Measurements from ENCODE around the gene MORN3. TPM values are rescaled to one million over a fixed set of nuclear protein-coding genes. Genes with fewer than 3 reads are reported as not detected.

MORN3 gene
- total and polyA plus RNA-seq, 8 donors, result under 0.01 to 0.87 (median 0.46) TPM; not detected in 3

- H3K4me3 ChIP-seq, result no peak overlapping the region
- no peaks in the 10 kb centered on the region for H3K27me3 ChIP-seq
- WGBS, 5 donors, result 72 to 93% (median 85%) methylated on average over 7 of the region's 7 CpGs
- peaks cover 52 to 73% (median 57%) of the 10 kb centered on the region in 4 donors for H3K4me1 ChIP-seq
- TF ChIP-seq POLR2A (IDR thresholded peaks at IDR 0.05) (no peak), CTCF (IDR thresholded peaks at IDR 0.05) (no peak), EP300 (IDR thresholded peaks at IDR 0.05) (no peak), POLR2AphosphoS5 (IDR thresholded peaks at IDR 0.05) (no peak)
- DNase-seq, result no peak
- H3K36me3 ChIP-seq, result no peaks in the 10 kb centered on the region
- H3K9me3 ChIP-seq, result no peaks in the 10 kb centered on the region
- intact Hi-C loops (cut with DNase I; ENCODE audit: low total_unique reads), result no loop called here
- H3K27ac ChIP-seq, result peak overlapping the region in 2 of 5 donors; percentile 95 to 97
Observed at GRCh38 chr12:121630791-121631355, 38.6 kb downstream of the MORN3 start.

- Histone ChIP-seq H3K27ac (peak overlapping the region; percentile 94 to 99 (median 96)), H3K27me3 (no peaks in the 10 kb centered on the region), H3K9me3 (no peaks in the 10 kb centered on the region), H3K4me1 (peaks cover 57 to 84% (median 68%) of the 10 kb centered on the region in 4 donors), H3K4me3 (peak overlapping the region in 3 of 4 donors; percentile 63 to 89 (median 65)), H3K36me3 (no peaks in the 10 kb centered on the region)
- no peak for TF ChIP-seq EP300 (IDR thresholded peaks at IDR 0.05)
- TF ChIP-seq POLR2AphosphoS5 (IDR thresholded peaks at IDR 0.05), result no peak
- no peak for TF ChIP-seq POLR2A (IDR thresholded peaks at IDR 0.05)
- TF ChIP-seq CTCF (IDR thresholded peaks at IDR 0.05), result no peak
- DNase-seq, result no peak
- intact Hi-C loops (cut with DNase I; ENCODE audit: low total_unique reads), result loop anchor here (10.0 kb wide), 1 partner anchor 46 kb away; no protein-coding TSS in a partner anchor
- 63 to 70% (median 66%) methylated on average over 5 of the region's 5 CpGs for WGBS, 5 donors
Observed at GRCh38 chr12:121628536-121628935, 40.9 kb downstream of the MORN3 start.

GRCh38 chr12:121628037-121628436 is 41.4 kb downstream of the MORN3 start:
- H3K27ac ChIP-seq, result peak overlapping the region; percentile 94 to 99 (median 96)
- DNase-seq, result peak; percentile 34 to 80
- 12 to 29% (median 23%) methylated on average over 8 of the region's 8 CpGs for WGBS, 5 donors
- no peaks in the 10 kb centered on the region for H3K36me3 ChIP-seq
- H3K4me1 ChIP-seq, result peaks cover 54 to 79% (median 64%) of the 10 kb centered on the region in 4 donors
- TF ChIP-seq POLR2AphosphoS5 (IDR thresholded peaks at IDR 0.05), result no peak
- TF ChIP-seq POLR2A (IDR thresholded peaks at IDR 0.05), result no peak
- no peak for TF ChIP-seq CTCF (IDR thresholded peaks at IDR 0.05)
- no peak for TF ChIP-seq EP300 (IDR thresholded peaks at IDR 0.05)
- H3K4me3 ChIP-seq, result peak overlapping the region; percentile 63 to 89 (median 69)
- H3K9me3 ChIP-seq, result no peaks in the 10 kb centered on the region
- intact Hi-C loops (cut with DNase I; ENCODE audit: low total_unique reads), result loop anchor here (10.0 kb wide), 1 partner anchor 47 kb away; no protein-coding TSS in a partner anchor
- H3K27me3 ChIP-seq, result no peaks in the 10 kb centered on the region

GRCh38 chr12:121626853-121627640 is 42.4 kb downstream of the MORN3 start:
- Histone ChIP-seq H3K4me3 (peak overlapping the region; percentile 63 to 89 (median 69)), H3K27ac (peak overlapping the region; percentile 94 to 99 (median 96)), H3K36me3 (no peaks in the 10 kb centered on the region), H3K9me3 (no peaks in the 10 kb centered on the region), H3K27me3 (no peaks in the 10 kb centered on the region), H3K4me1 (peaks cover 44 to 69% (median 54%) of the 10 kb centered on the region in 4 donors)
- 0 to 1% (median 0%) methylated on average over 12 to 51 of the region's 53 CpGs for WGBS, 5 donors
- intact Hi-C loops (cut with DNase I; ENCODE audit: low total_unique reads), result loop anchor here (10.0 kb wide), 1 partner anchor 48 kb away; no protein-coding TSS in a partner anchor
- no peak for TF ChIP-seq POLR2AphosphoS5 (IDR thresholded peaks at IDR 0.05)
- no peak for TF ChIP-seq POLR2A (IDR thresholded peaks at IDR 0.05)
- TF ChIP-seq EP300 (IDR thresholded peaks at IDR 0.05), result no peak
- TF ChIP-seq CTCF (IDR thresholded peaks at IDR 0.05), result no peak
- DNase-seq, result peak; percentile 58 to 85
